HG03469 (cell line): ENCODE measurements around the gene PCED1A.
A peak's percentile ranks its signal among the peaks of the same experiment; 100 is the strongest.

Experiments
- ATAC-seq: cut with Tn5 transposase; IDR thresholded peaks from one replicate; pipeline ENCODE4 v1.9.1; 2021; ENCODE audit warnings: mild to moderate bottlenecking, moderate library complexity, moderate number of reproducible peaks; ENCODE audit not compliant: unreplicated experiment

PCED1A gene

GRCh38 chr20:2840138-2840966 is at the start of gene PCED1A, which contains the start of gene VPS16:
PCED1A (minus strand) TSS chr20:2840655; CDS start chr20:2839912, 743 bp downstream.
VPS16 (plus strand) TSS chr20:2840745; CDS start chr20:2840775, 30 bp downstream.
- ATAC-seq: peak; percentile 80

- ATAC-seq: no peak
Measured at GRCh38 chr20:2889797-2890196, 49.3 kb upstream of the PCED1A start.

- ATAC-seq: no peak
Measured at GRCh38 chr20:2889209-2889608, 48.8 kb upstream of the PCED1A start.

DNA sequence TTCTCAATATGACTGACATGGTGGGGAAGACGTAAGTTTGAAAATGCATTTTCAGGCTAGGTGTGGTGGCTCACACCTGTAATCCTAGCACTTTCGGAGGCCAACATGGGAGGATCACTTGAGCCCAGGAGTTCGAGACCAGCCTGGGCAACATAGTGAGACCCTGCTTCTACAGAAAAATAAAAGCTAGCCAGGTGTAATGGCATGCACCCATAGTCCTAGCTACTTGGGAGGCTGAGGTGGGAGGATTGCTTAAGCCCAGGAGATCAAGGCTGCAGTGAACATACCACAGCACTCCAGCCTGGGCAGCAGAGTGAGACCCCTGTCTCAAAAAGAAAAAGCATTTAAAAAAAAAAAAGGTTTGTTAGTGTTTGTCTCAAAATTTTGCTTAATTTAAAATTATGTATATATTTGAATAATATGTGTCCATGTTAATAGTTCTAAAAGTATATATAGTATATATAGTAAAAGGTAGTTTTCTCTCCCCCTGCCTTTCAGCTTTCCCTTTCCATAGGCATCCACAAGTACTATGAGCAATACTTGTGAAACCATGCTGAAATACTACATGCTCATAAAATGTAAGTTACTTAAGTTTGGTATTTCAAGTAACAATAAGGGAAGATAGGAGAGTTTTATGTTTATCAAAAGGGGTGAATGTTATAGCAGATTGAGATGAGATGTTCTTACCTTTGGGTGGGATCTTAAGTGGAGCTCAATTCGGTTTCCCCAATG is 47.9 kb upstream of the PCED1A start:
- ATAC-seq: no peak

- ATAC-seq: no peak
Measured at GRCh38 chr20:2887715-2888114, 47.3 kb upstream of the PCED1A start.

DNA sequence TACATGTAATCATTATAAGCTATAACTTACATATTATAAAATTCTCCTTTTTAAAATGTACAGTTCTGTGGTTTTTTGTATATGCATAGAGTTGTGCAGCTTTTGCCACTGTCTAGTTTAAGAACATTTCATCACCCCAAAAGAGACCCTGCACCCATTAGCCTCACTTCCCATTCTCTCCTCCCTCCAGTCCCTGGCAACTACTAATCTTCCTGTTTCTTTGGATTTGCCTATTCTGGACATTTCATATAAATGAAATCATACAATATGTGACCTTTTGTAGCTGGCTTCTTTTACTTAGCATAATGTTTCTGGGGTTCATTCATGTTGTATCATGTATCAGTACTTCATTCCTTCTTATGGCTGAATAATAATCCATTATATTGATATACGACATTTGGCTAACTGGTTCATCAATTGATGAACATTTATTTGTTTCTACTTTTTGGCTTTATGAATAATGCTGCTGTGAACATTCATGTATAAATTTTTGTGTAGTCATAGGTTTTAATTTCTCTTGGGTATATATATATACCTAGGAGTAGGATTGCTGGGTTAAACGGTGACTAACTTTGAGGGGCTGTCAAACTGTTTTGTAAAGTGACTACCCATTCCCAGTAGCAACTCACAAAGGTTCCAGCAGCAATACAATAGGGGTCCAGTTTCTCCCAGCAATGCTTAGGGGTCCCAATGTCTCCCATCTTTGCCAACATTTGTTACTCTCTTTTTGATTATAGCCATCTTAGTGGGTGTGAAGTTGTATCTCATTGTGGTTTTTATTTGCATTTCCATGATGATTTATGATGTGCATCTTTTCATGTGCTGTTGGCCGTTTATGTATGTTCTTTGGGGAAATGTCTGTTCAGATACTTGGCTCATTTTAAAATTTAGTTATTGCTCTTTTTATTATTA is 43.5 kb upstream of the PCED1A start:
- no peak for ATAC-seq

DNA sequence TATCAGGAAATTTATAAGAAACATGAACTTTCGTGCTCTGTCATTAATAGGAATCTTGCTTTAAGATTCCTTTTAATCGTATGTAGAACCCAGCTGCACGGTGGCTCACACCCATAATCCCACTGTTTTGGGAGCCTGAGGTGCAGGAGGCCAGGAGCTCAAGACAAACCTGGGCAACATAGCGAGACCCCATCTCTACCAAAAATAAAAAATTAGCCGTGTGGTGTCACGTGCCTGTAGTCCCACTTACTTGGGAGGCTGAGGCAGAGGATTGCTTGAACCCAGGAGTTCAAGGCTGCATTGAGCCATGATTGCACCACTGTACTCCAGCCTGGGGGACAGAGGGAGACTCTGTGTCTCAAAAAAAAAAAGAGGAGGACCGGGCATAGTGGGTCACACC is 40.2 kb upstream of the PCED1A start:
- ATAC-seq: no peak

DNA sequence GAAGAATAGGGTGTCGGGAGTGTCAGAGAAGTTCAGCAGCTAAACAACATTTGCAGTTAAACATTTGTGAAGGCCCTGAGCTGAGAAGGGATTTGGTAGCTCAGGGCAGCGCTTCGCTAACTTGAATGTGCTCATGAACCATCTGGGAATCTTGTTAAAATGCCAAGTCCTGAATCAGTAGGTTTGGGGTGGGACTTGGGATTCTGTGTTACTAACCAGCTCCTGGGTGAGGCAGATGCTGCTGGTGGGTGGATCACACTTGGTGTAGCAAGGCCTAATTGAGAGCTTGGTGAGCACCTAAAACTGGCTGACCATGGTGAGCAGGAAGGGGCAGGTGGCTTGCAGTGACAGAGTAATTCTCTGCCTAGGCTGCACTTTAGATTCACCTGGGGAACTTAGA is 38.7 kb upstream of the PCED1A start:
- no peak for ATAC-seq

GRCh38 chr20:2878515-2878914 is 38.1 kb upstream of the PCED1A start:
- no peak for ATAC-seq

DNA sequence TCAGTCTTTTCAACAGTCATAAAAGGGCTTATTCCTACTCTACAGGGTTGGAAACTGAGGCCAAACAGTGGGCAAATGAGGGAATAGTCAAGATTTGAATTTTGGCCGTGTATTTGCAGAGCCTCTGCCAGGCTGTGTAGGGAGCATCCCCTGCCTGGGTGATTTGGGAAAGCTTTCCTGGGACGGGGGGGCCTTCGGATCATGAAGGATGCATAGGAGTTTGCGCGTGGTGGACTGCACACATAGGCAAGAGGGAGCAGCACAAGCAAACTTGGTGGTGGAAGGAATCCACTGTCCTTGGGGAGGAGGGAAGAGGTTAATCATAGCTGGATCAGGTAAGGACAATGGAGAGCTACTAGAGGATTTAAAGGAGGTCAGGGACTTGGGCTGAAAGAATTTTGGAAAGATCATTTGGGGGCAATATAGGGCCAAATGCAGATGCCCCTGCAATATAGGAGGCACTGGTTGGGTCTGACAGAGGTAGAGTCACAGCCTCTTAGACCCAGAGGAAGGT is 35.3 kb upstream of the PCED1A start:
- no peak for ATAC-seq

DNA sequence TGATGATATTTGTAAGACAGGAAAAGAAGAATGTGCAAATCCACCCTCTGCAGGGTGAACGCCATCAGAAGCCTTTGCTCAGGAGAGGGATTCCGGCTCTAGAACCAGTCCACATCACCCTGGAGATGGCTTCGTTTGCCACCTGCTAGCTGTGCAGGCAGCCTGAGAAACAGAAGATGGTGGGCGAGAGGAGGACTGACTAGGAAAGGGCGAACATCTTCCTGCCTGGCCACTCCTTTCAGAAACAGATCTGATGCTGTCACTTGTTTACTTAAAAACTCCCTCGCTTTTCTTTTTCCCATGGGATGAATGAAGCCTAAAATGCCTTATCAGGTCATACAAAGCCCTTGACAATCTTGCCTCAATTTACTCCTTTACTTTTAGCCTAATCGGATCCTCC is 34.0 kb upstream of the PCED1A start:
- no peak for ATAC-seq

- peak; percentile 21 for ATAC-seq
Measured at GRCh38 chr20:2873747-2874041, 33.2 kb upstream of the PCED1A start.

DNA sequence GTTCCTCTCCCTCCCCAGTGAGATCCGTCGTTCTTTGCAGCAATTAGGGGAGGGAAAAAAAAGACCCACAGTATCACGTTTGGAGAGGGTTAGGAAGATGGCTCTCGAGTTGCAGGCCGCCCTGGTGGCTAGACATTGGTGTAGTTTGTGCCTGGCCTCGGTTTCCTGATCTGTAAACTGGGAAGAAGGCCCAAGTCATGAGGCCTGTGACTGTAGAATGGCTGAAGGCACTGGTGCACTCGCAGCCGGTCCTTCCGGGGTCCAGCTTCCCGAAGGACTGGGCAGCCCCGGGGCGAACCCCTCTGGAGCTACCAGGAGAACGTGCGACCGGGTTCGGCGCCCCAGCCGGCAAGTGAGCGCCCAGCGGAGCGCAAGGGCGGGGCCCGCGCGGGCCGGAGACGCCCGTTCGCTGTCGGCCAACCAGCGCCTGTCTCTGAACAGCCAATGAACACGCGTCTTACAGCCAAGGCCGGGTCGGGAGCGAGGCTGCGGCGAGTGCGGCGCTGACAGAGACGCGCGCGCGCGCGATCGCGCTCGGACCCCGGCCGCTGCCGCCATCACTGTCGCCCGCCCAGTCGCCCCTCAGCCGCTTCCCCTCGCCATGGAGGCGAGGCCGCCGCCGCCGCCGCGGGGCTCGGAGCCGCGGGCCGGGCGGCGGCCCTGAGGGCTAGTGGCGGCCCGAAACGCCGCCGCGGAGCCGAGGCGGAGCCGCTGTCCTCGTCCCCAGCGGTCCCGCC is 32.7 kb upstream of the PCED1A start, which contains the start of gene PTPRA:
Gene PTPRA, plus strand, starts transcription at position 472 of the 737 bp plus-strand sequence. CDS start 90,797 bp downstream, outside the sequence.
- ATAC-seq: peak; percentile 82

DNA sequence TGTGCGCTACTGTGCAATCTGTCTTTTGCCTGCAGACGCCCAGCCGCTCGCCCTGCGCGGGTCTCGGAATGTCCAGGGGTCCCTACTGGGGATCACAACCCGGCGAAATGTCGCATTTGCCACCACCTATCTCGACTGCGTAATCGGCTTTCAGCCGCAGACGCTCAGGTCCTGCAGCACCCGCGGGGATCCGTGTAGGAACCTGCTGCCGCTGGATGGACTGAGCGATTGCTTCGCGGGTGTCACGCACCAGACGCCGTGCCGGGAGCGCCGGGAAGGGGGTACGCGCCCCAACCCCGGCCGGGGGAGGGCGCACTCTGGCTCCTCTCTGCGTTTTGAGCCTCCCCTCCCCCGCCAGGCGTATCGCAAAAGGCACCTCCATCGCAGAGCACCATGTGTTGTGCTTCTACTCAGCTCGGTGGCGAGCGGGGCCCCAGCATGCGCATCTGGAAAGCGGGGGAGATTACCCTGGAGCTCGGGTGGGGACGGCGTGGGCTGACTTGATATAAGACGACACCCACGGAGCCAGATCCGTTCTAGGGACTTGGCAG is 32.1 kb upstream of the PCED1A start:
- no peak for ATAC-seq

GRCh38 chr20:2871661-2872458 is 31.4 kb upstream of the PCED1A start:
- ATAC-seq: no peak

DNA sequence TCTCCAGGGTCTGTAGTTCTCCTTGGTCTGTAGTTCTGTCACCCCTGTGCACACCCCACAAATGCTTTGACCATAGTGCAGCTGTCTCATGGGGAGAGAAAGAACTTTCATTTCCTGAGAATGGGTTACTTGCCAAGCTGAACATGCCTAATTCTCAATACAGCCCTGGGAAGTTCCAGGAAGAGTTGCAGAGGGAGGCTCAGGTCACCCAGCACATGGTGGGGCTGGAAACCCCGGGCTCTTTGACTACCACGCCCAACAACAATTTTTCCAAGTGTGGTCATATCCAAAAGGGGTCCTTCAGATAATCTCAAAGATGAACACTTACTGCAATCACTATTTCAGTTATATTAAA is 30.6 kb upstream of the PCED1A start:
- no peak for ATAC-seq

DNA sequence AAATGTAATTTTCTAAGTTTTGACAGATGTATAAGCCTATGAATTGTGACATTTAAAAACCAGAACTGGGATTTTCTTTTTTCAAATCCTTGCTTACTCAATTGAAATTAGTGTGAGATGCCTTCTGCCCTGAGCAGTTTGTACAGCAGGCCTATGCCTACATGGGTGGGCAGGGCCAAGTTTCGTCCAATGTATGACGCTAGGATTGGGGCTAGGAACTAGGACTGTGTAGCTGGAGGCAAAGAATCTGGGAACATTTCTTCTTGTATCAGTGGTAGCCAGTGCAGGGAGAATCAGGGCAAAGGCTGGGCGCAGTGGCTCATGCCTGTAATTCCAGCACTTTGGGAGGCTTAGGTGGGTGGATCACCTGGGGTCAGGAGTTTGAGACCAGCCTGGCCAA is 28.9 kb upstream of the PCED1A start:
- ATAC-seq: no peak

- no peak for ATAC-seq
Measured at GRCh38 chr20:2867081-2867864, 26.8 kb upstream of the PCED1A start.
